ENCODE results near the gene NUP107. TPM values are rescaled to one million over a fixed set of nuclear protein-coding genes. Genes with fewer than 3 reads are reported as not detected.
"Not testable (repeated sequence)": the region's sequence is repeated elsewhere in the genome, so short reads cannot be mapped to it uniquely, and the experiment has no call there.

NUP107 gene
- total RNA-seq, 2 experiments from 2014 or later: 128 TPM

GRCh38 chr12:68667896-68668295, 18.9 kb upstream of the NUP107 start:
- Mint-ChIP-seq H3K27ac (peak overlapping the region; percentile 3), H3K4me3 (no peak overlapping the region), H3K27me3 (no peaks in the 10 kb centered on the region), H3K36me3 (peaks cover 3% of the 10 kb centered on the region), H3K9me3 (no peaks in the 10 kb centered on the region), H3K4me1 (ENCODE audit: low read depth) (peaks cover 17% of the 10 kb centered on the region)
- CTCF ChIA-PET: no interaction called here
- no peak for DNase-seq
- intact Hi-C loops (cut with micrococcal nuclease): no loop called here
- POLR2A ChIA-PET: no interaction called here

GRCh38 chr12:68671179-68671578, 15.6 kb upstream of the NUP107 start:
- no peak overlapping the region for H3K27ac Mint-ChIP-seq
- DNase-seq: no peak
- intact Hi-C loops (cut with micrococcal nuclease): no loop called here
- H3K27me3 Mint-ChIP-seq: no peaks in the 10 kb centered on the region
- POLR2A ChIA-PET: no interaction called here
- H3K4me1 Mint-ChIP-seq (ENCODE audit: low read depth): peaks cover 39% of the 10 kb centered on the region
- peaks cover 2% of the 10 kb centered on the region for H3K36me3 Mint-ChIP-seq
- no peaks in the 10 kb centered on the region for H3K9me3 Mint-ChIP-seq
- CTCF ChIA-PET: interaction anchor here (1.2 kb wide), 1 partner anchor 17 kb away, joined by 3 read pairs; no protein-coding TSS in a partner anchor
- H3K4me3 Mint-ChIP-seq: no peak overlapping the region

GRCh38 chr12:68673788-68674187, 13.0 kb upstream of the NUP107 start:
- Mint-ChIP-seq H3K9me3 (no peaks in the 10 kb centered on the region), H3K27me3 (no peaks in the 10 kb centered on the region), H3K4me1 (ENCODE audit: low read depth) (peaks cover 33% of the 10 kb centered on the region), H3K4me3 (peak overlapping the region; percentile 38), H3K27ac (peak overlapping the region; percentile 78), H3K36me3 (no peaks in the 10 kb centered on the region)
- ChIA-PET POLR2A (no interaction called here), CTCF (no interaction called here)
- intact Hi-C loops (cut with micrococcal nuclease): no loop called here
- DNase-seq: no peak

- H3K4me3 Mint-ChIP-seq: no peak overlapping the region
- no peaks in the 10 kb centered on the region for H3K9me3 Mint-ChIP-seq
- H3K27ac Mint-ChIP-seq: peak overlapping the region; percentile 78
- POLR2A ChIA-PET: no interaction called here
- intact Hi-C loops (cut with micrococcal nuclease): no loop called here
- CTCF ChIA-PET: interaction anchor here (1.0 kb wide), 1 partner anchor 316 kb away, joined by 4 read pairs; no protein-coding TSS in a partner anchor
- no peaks in the 10 kb centered on the region for H3K36me3 Mint-ChIP-seq
- no peak for DNase-seq
- H3K4me1 Mint-ChIP-seq (ENCODE audit: low read depth): peaks cover 33% of the 10 kb centered on the region
- no peaks in the 10 kb centered on the region for H3K27me3 Mint-ChIP-seq
Measured at GRCh38 chr12:68674376-68674775, 12.4 kb upstream of the NUP107 start.

GRCh38 chr12:68675101-68675842, 11.5 kb upstream of the NUP107 start:
- Mint-ChIP-seq H3K9me3 (no peaks in the 10 kb centered on the region), H3K27ac (peak overlapping the region; percentile 89), H3K4me1 (ENCODE audit: low read depth) (peaks cover 33% of the 10 kb centered on the region), H3K36me3 (no peaks in the 10 kb centered on the region), H3K27me3 (no peaks in the 10 kb centered on the region), H3K4me3 (peak overlapping the region; percentile 40)
- ChIA-PET POLR2A (interaction anchor here (0.7 kb wide), 1 partner anchor 178 kb away, joined by 3 read pairs; no protein-coding TSS in a partner anchor), CTCF (interaction anchor here (0.9 to 1.0 kb wide), 2 partner anchors 317 to 358 kb away, joined by 3 to 4 read pairs; no protein-coding TSS in a partner anchor)
- intact Hi-C loops (cut with micrococcal nuclease): loop anchor here (1.0 kb wide), 1 partner anchor 11 kb away; the partner anchor contains the start of gene NUP107
- peak; percentile 76 for DNase-seq

- H3K36me3 Mint-ChIP-seq; H3K9me3 Mint-ChIP-seq; intact Hi-C loops (cut with micrococcal nuclease); H3K27me3 Mint-ChIP-seq; H3K4me3 Mint-ChIP-seq; H3K27ac Mint-ChIP-seq; POLR2A ChIA-PET; DNase-seq: not testable (repeated sequence)
- CTCF ChIA-PET: interaction anchor here (1.4 kb wide), 1 partner anchor 317 kb away, joined by 4 read pairs; no protein-coding TSS in a partner anchor
- peaks cover 26% of the 10 kb centered on the region for H3K4me1 Mint-ChIP-seq (ENCODE audit: low read depth)
Measured at GRCh38 chr12:68676854-68677253, 9.9 kb upstream of the NUP107 start.

- peaks cover 13% of the 10 kb centered on the region for H3K36me3 Mint-ChIP-seq
- no peak for DNase-seq
- H3K4me3 Mint-ChIP-seq: peak overlapping the region; percentile 98
- CTCF ChIA-PET: interaction anchor here (2.1 kb wide), 1 partner anchor 329 kb away, joined by 5 read pairs; no protein-coding TSS in a partner anchor
- peaks cover 30% of the 10 kb centered on the region for H3K4me1 Mint-ChIP-seq (ENCODE audit: low read depth)
- no peaks in the 10 kb centered on the region for H3K9me3 Mint-ChIP-seq
- intact Hi-C loops (cut with micrococcal nuclease): loop anchor here (1.0 to 10.0 kb wide), 10 partner anchors 11 to 461 kb away; partner anchors contain the start of genes IL26, MDM1, MDM2 and SLC35E3
- POLR2A ChIA-PET: no interaction called here
- H3K27me3 Mint-ChIP-seq: no peaks in the 10 kb centered on the region
- H3K27ac Mint-ChIP-seq: peak overlapping the region; percentile 96
Measured at GRCh38 chr12:68686262-68686594, 550 bp upstream of the NUP107 start.

GRCh38 chr12:68695454-68695853, 8.7 kb downstream of the NUP107 start:
- H3K4me1 Mint-ChIP-seq (ENCODE audit: low read depth): no peaks in the 10 kb centered on the region
- intact Hi-C loops (cut with micrococcal nuclease): no loop called here
- CTCF ChIA-PET: no interaction called here
- no peaks in the 10 kb centered on the region for H3K9me3 Mint-ChIP-seq
- no peak overlapping the region for H3K27ac Mint-ChIP-seq
- no peak overlapping the region for H3K4me3 Mint-ChIP-seq
- H3K36me3 Mint-ChIP-seq: peaks cover 53% of the 10 kb centered on the region
- no peaks in the 10 kb centered on the region for H3K27me3 Mint-ChIP-seq
- DNase-seq: no peak
- POLR2A ChIA-PET: no interaction called here

- POLR2A ChIA-PET: no interaction called here
Measured at GRCh38 chr12:68699486-68699885, 12.7 kb downstream of the NUP107 start.

GRCh38 chr12:68727776-68728175, 41.0 kb downstream of the NUP107 start:
- Mint-ChIP-seq H3K4me1 (ENCODE audit: low read depth) (no peaks in the 10 kb centered on the region), H3K36me3 (peaks cover 28% of the 10 kb centered on the region), H3K27me3 (no peaks in the 10 kb centered on the region), H3K9me3 (no peaks in the 10 kb centered on the region), H3K27ac (no peak overlapping the region), H3K4me3 (no peak overlapping the region)
- no peak for DNase-seq
- CTCF ChIA-PET: interaction anchor here (0.7 kb wide), 1 partner anchor 247 kb away, joined by 4 read pairs; no protein-coding TSS in a partner anchor
- intact Hi-C loops (cut with micrococcal nuclease): no loop called here
- POLR2A ChIA-PET: no interaction called here

More at GRCh38 chr12:68699486-68699885, 12.7 kb downstream of the NUP107 start:
- Mint-ChIP-seq H3K27me3 (no peaks in the 10 kb centered on the region), H3K9me3 (no peaks in the 10 kb centered on the region), H3K4me1 (ENCODE audit: low read depth) (no peaks in the 10 kb centered on the region), H3K4me3 (no peak overlapping the region), H3K36me3 (peaks cover 46% of the 10 kb centered on the region), H3K27ac (no peak overlapping the region)
- CTCF ChIA-PET: no interaction called here
- intact Hi-C loops (cut with micrococcal nuclease): no loop called here
- DNase-seq: no peak

GRCh38 chr12:68733661-68734071, 46.9 kb downstream of the NUP107 start:
- Mint-ChIP-seq H3K9me3 (no peaks in the 10 kb centered on the region), H3K4me1 (ENCODE audit: low read depth) (no peaks in the 10 kb centered on the region), H3K27me3 (no peaks in the 10 kb centered on the region), H3K27ac (no peak overlapping the region), H3K36me3 (peaks cover 35% of the 10 kb centered on the region), H3K4me3 (no peak overlapping the region)
- ChIA-PET POLR2A (no interaction called here), CTCF (no interaction called here)
- intact Hi-C loops (cut with micrococcal nuclease): no loop called here
- no peak for DNase-seq

- no peak overlapping the region for H3K27ac Mint-ChIP-seq
- no peaks in the 10 kb centered on the region for H3K27me3 Mint-ChIP-seq
- H3K9me3 Mint-ChIP-seq: no peaks in the 10 kb centered on the region
- CTCF ChIA-PET: no interaction called here
- no peak for DNase-seq
- POLR2A ChIA-PET: interaction anchor here (0.6 kb wide), 1 partner anchor 168 kb away, joined by 3 read pairs; no protein-coding TSS in a partner anchor
- peaks cover 21% of the 10 kb centered on the region for H3K36me3 Mint-ChIP-seq
- intact Hi-C loops (cut with micrococcal nuclease): no loop called here
- peaks cover 3% of the 10 kb centered on the region for H3K4me1 Mint-ChIP-seq (ENCODE audit: low read depth)
- H3K4me3 Mint-ChIP-seq: no peak overlapping the region
Measured at GRCh38 chr12:68739891-68740290, 53.1 kb downstream of the NUP107 start.

- CTCF ChIA-PET: no interaction called here
- peaks cover 16% of the 10 kb centered on the region for H3K4me1 Mint-ChIP-seq (ENCODE audit: low read depth)
- no peak overlapping the region for H3K4me3 Mint-ChIP-seq
- no peaks in the 10 kb centered on the region for H3K9me3 Mint-ChIP-seq
- H3K36me3 Mint-ChIP-seq: peaks cover 10% of the 10 kb centered on the region
- H3K27ac Mint-ChIP-seq: no peak overlapping the region
- H3K27me3 Mint-ChIP-seq: no peaks in the 10 kb centered on the region
- DNase-seq: no peak
- intact Hi-C loops (cut with micrococcal nuclease): no loop called here
- POLR2A ChIA-PET: no interaction called here
Measured at GRCh38 chr12:68743356-68743755, 56.6 kb downstream of the NUP107 start.
